GM23338 (cell line): ENCODE measurements around the gene BCL2. TPM values are rescaled to one million over a fixed set of nuclear protein-coding genes. Genes with fewer than 3 reads are reported as not detected.

ENCODE experiments used
- ATAC-seq: fragments of 200-7000 bp; cut with Tn5 transposase; 3 replicates; pipeline ENCODE4 v1.9.1; 2020
- DNase-seq: peaks from one replicate; pipeline ENCODE4 v3.0.0-alpha.2; 2015; ENCODE audit warnings: low spot score
- H2AFZ ChIP-seq: fragments of 200-600 bp; sonication (generic); 2 replicates; pipeline ENCODE4 v1.8.0; 2016; ENCODE audit warnings: antibody characterized with exemption, mild to moderate bottlenecking, moderate library complexity
- H3F3A ChIP-seq: fragments of 200-600 bp; sonication (generic); replicated peaks from 2 replicates; pipeline ENCODE4 v1.8.0; 2017; ENCODE audit warnings: antibody characterized with exemption, mixed run types, low read depth
- H3K27ac ChIP-seq: fragments of 200-600 bp; sonication (generic); 2 replicates; pipeline ENCODE4 v1.6.1; 2016; ENCODE audit warnings: low read depth
- H3K27me3 ChIP-seq: fragments of 200-600 bp; sonication (generic); 2 replicates; pipeline ENCODE4 v1.8.0; 2016; ENCODE audit warnings: mild to moderate bottlenecking, mixed run types, moderate library complexity; ENCODE audit not compliant: insufficient read depth
- H3K36me3 ChIP-seq: fragments of 200-600 bp; sonication (generic); 2 replicates; pipeline ENCODE4 v1.8.0; 2016; ENCODE audit warnings: mild to moderate bottlenecking; ENCODE audit not compliant: insufficient read depth
- H3K4me1 ChIP-seq: fragments of 200-600 bp; sonication (generic); 2 replicates; pipeline ENCODE4 v1.8.0; 2016; ENCODE audit warnings: mild to moderate bottlenecking, moderate library complexity; ENCODE audit not compliant: insufficient read depth
- H3K4me2 ChIP-seq: fragments of 200-600 bp; sonication (generic); 2 replicates; pipeline ENCODE4 v1.7.1; 2017; ENCODE audit warnings: mixed run types
- H3K4me3 ChIP-seq: fragments of 200-600 bp; sonication (generic); 2 replicates; pipeline ENCODE4 v1.6.1; 2016; ENCODE audit warnings: mixed run types
- H3K79me2 ChIP-seq: fragments of 200-600 bp; sonication (generic); replicated peaks from 2 replicates; pipeline ENCODE4 v1.8.0; 2017; ENCODE audit warnings: mild to moderate bottlenecking; ENCODE audit not compliant: insufficient read depth
- H3K9me2 ChIP-seq: fragments of 200-600 bp; sonication (generic); 2 replicates; pipeline ENCODE4 v1.8.0; 2017; ENCODE audit not compliant: insufficient read depth
- H4K20me1 ChIP-seq: fragments of 200-600 bp; sonication (generic); replicated peaks from 2 replicates; pipeline ENCODE4 v1.8.0; 2017; ENCODE audit warnings: mild to moderate bottlenecking; ENCODE audit not compliant: insufficient read depth
- H3K27ac Mint-ChIP-seq: 2 replicates; pipeline ENCODE4 v1.8.0; 2020; ENCODE audit warnings: inconsistent platforms, mild to moderate bottlenecking, moderate library complexity, mixed read lengths
- H3K27me3 Mint-ChIP-seq: 3 replicates; pipeline ENCODE4 v1.8.0; 2022; ENCODE audit warnings: low read depth, mild to moderate bottlenecking, moderate library complexity, mixed read lengths, inconsistent platforms; ENCODE audit not compliant: insufficient read depth, poor library complexity
- H3K36me3 Mint-ChIP-seq: 3 replicates; pipeline ENCODE4 v1.8.0; 2021; ENCODE audit warnings: low read depth, mild to moderate bottlenecking, inconsistent platforms, moderate library complexity, mixed read lengths
- H3K4me1 Mint-ChIP-seq: 3 replicates; pipeline ENCODE4 v1.8.0; 2020; ENCODE audit warnings: mild to moderate bottlenecking, inconsistent platforms, mixed read lengths
- H3K4me3 Mint-ChIP-seq: 3 replicates; pipeline ENCODE4 v1.8.0; 2021; ENCODE audit warnings: moderate library complexity, mild to moderate bottlenecking, inconsistent platforms, mixed read lengths
- H3K9me3 Mint-ChIP-seq: 3 replicates; pipeline ENCODE4 v1.8.0; 2020; ENCODE audit warnings: moderate library complexity, mild to moderate bottlenecking, inconsistent platforms, mixed read lengths
- CREB1 ChIP-seq: fragments of 250-450 bp; sonication (Bioruptor Pico); IDR thresholded peaks from 2 replicates; pipeline ENCODE4 v1.5.0; 2020; ENCODE audit warnings: low read depth, mild to moderate bottlenecking, moderate library complexity
- CTCF ChIP-seq, 2 experiments: fragments of 200-600 bp in 1 of 2; sonication (generic) in 1 of 2; conservative IDR thresholded peaks; 2 replicates each; pipeline versions ENCODE4 v1.5.1 to v1.6.1; 2016 to 2017; ENCODE audit warnings: antibody characterized with exemption in 2 of 2, low read depth in 2 of 2, mild to moderate bottlenecking in 2 of 2, moderate library complexity in 1 of 2
- EZH2 ChIP-seq: fragments of 200-600 bp; sonication (generic); IDR thresholded peaks from one replicate; pipeline ENCODE4 v1.8.0; 2017; ENCODE audit warnings: antibody characterized with exemption, mild to moderate bottlenecking, low read depth; ENCODE audit not compliant: unreplicated experiment
- EZH2phosphoT487 ChIP-seq: fragments of 200-600 bp; sonication (generic); IDR thresholded peaks from one replicate; pipeline ENCODE4 v1.8.1; 2018; ENCODE audit warnings: antibody characterized with exemption; ENCODE audit not compliant: unreplicated experiment
- JUNB ChIP-seq: IDR thresholded peaks from one replicate; pipeline ENCODE4 v1.6.1; 2016; ENCODE audit warnings: antibody characterized with exemption; ENCODE audit not compliant: unreplicated experiment
- NANOG ChIP-seq: IDR thresholded peaks from 2 replicates; pipeline ENCODE4 v1.6.1; 2016; ENCODE audit warnings: antibody characterized with exemption, borderline replicate concordance
- POLR2AphosphoS5 ChIP-seq: IDR thresholded peaks from 2 replicates; pipeline ENCODE4 v1.6.1; 2016; ENCODE audit warnings: antibody characterized with exemption, low read depth
- REST ChIP-seq: IDR thresholded peaks from one replicate; pipeline ENCODE4 v1.6.1; 2018; ENCODE audit warnings: antibody characterized with exemption; ENCODE audit not compliant: unreplicated experiment
- STAT1 ChIP-seq: IDR thresholded peaks from one replicate; pipeline ENCODE4 v1.6.1; 2016; ENCODE audit warnings: antibody characterized with exemption; ENCODE audit not compliant: unreplicated experiment
- ZNF114 ChIP-seq: fragments of 250-450 bp; sonication (Bioruptor Pico); IDR thresholded peaks from 2 replicates; pipeline ENCODE4 v1.5.0; 2020; ENCODE audit warnings: mild to moderate bottlenecking, moderate library complexity
- ZNF331 ChIP-seq: fragments of 250-450 bp; sonication (Bioruptor Pico); IDR thresholded peaks from 2 replicates; pipeline ENCODE4 v1.5.0; 2020; ENCODE audit warnings: low read depth, mild to moderate bottlenecking, moderate library complexity
- polyA plus RNA-seq: library from polyadenylated mRNA; unstranded; fragments of >200 nt; fragmentation: Nextera tagmentation; extraction: Ambion mirVana; gene quantifications from 2 replicates; pipeline ENCODE4 v1.2.1, GENCODE V29; 2016
- total RNA-seq: library from RNA; depleted of rRNA; stranded (reverse); fragments of >200 nt; shearing (Covaris generic); gene quantifications from 2 replicates; pipeline ENCODE4 v1.2.3, GENCODE V29; 2014
- TF ChIP-seq, protein P1 (sequence below): fragments of 250-450 bp; sonication (Bioruptor Pico); IDR thresholded peaks from 2 replicates; pipeline ENCODE4 v1.5.0; 2020; ENCODE audit warnings: mild to moderate bottlenecking, moderate library complexity
- TF ChIP-seq, protein P2 (sequence below): IDR thresholded peaks from 2 replicates; pipeline ENCODE4 v1.6.1; 2016; ENCODE audit warnings: antibody characterized with exemption

BCL2 gene
- total and polyA plus RNA-seq, 2 experiments from 2014 or later = 1.2 to 4.0 TPM

DNA sequence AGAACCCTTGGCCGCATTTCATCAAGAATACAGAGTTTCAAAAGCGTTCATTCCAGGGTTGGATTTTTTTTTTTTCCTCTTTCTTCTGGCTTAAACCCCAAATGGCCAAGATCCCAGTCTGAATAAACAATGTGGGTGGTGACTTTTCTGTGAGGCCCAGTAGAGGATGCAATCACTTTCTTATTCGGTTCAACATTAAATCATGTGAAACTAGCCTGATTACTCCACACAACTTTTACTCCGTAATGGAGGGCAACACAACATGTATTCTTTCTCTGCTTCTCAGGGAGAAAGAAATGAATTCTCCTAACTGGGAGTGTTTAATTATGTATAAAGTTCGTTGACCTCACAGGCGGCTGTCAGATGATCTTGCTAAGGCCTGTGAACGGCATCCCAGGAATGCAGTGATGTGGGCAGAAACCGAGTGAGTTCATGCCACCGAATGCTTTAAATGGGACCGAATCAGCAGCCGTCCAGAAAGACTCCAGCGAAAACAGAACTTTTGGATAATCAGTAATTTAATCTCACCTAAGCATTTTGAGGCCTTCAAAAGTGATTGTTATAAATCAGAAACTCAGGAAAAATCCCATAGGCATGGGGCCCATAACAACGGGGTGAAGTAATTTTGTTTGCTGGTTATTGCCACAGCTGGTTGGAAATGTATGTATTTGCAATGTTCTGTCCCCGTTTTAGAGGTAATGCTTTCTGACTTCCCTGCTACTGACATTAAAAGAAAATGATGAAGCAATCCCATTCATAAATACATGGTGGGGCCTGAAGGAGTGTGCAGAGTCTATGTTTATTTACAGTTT, 81.5 kb downstream of the BCL2 start:
- Mint-ChIP-seq H3K36me3 (no peaks in the 10 kb centered on the region), H3K4me3 (no peak overlapping the region), H3K27me3 (peaks cover 2% of the 10 kb centered on the region), H3K4me1 (peaks cover 27% of the 10 kb centered on the region), H3K9me3 (no peaks in the 10 kb centered on the region), H3K27ac (no peak overlapping the region)
- TF ChIP-seq STAT1 = no peak
- TF ChIP-seq EZH2phosphoT487 = no peak
- TF ChIP-seq NANOG = no peak
- TF ChIP-seq CREB1 (CRISPR knock-in tag) = no peak
- no peak for TF ChIP-seq CTCF (conservative IDR thresholded peaks at IDR 0.05; ENCODE audit: low read depth in 2 of 2)
- TF ChIP-seq, protein P1, sequence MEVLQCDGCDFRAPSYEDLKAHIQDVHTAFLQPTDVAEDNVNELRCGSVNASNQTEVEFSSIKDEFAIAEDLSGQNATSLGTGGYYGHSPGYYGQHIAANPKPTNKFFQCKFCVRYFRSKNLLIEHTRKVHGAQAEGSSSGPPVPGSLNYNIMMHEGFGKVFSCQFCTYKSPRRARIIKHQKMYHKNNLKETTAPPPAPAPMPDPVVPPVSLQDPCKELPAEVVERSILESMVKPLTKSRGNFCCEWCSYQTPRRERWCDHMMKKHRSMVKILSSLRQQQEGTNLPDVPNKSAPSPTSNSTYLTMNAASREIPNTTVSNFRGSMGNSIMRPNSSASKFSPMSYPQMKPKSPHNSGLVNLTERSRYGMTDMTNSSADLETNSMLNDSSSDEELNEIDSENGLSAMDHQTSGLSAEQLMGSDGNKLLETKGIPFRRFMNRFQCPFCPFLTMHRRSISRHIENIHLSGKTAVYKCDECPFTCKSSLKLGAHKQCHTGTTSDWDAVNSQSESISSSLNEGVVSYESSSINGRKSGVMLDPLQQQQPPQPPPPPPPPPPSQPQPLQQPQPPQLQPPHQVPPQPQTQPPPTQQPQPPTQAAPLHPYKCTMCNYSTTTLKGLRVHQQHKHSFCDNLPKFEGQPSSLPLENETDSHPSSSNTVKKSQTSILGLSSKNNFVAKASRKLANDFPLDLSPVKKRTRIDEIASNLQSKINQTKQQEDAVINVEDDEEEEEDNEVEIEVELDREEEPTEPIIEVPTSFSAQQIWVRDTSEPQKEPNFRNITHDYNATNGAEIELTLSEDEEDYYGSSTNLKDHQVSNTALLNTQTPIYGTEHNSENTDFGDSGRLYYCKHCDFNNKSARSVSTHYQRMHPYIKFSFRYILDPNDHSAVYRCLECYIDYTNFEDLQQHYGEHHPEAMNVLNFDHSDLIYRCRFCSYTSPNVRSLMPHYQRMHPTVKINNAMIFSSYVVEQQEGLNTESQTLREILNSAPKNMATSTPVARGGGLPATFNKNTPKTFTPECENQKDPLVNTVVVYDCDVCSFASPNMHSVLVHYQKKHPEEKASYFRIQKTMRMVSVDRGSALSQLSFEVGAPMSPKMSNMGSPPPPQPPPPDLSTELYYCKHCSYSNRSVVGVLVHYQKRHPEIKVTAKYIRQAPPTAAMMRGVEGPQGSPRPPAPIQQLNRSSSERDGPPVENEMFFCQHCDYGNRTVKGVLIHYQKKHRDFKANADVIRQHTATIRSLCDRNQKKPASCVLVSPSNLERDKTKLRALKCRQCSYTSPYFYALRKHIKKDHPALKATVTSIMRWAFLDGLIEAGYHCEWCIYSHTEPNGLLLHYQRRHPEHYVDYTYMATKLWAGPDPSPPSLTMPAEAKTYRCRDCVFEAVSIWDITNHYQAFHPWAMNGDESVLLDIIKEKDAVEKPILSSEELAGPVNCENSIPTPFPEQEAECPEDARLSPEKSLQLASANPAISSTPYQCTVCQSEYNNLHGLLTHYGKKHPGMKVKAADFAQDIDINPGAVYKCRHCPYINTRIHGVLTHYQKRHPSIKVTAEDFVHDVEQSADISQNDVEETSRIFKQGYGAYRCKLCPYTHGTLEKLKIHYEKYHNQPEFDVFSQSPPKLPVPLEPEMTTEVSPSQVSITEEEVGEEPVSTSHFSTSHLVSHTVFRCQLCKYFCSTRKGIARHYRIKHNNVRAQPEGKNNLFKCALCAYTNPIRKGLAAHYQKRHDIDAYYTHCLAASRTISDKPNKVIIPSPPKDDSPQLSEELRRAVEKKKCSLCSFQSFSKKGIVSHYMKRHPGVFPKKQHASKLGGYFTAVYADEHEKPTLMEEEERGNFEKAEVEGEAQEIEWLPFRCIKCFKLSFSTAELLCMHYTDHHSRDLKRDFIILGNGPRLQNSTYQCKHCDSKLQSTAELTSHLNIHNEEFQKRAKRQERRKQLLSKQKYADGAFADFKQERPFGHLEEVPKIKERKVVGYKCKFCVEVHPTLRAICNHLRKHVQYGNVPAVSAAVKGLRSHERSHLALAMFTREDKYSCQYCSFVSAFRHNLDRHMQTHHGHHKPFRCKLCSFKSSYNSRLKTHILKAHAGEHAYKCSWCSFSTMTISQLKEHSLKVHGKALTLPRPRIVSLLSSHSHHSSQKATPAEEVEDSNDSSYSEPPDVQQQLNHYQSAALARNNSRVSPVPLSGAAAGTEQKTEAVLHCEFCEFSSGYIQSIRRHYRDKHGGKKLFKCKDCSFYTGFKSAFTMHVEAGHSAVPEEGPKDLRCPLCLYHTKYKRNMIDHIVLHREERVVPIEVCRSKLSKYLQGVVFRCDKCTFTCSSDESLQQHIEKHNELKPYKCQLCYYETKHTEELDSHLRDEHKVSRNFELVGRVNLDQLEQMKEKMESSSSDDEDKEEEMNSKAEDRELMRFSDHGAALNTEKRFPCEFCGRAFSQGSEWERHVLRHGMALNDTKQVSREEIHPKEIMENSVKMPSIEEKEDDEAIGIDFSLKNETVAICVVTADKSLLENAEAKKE (CRISPR knock-in tag) = no peak
- TF ChIP-seq ZNF114 = no peak
- no peak for TF ChIP-seq POLR2AphosphoS5
- TF ChIP-seq, protein P2, sequence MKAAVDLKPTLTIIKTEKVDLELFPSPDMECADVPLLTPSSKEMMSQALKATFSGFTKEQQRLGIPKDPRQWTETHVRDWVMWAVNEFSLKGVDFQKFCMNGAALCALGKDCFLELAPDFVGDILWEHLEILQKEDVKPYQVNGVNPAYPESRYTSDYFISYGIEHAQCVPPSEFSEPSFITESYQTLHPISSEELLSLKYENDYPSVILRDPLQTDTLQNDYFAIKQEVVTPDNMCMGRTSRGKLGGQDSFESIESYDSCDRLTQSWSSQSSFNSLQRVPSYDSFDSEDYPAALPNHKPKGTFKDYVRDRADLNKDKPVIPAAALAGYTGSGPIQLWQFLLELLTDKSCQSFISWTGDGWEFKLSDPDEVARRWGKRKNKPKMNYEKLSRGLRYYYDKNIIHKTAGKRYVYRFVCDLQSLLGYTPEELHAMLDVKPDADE = no peak
- TF ChIP-seq REST = no peak
- TF ChIP-seq ZNF331 (CRISPR knock-in tag) = no peak
- no peak for TF ChIP-seq JUNB
- no peak for TF ChIP-seq EZH2
- no peaks in the 10 kb centered on the region for H4K20me1 ChIP-seq
- peak overlapping the region; percentile 63 for H3K27ac ChIP-seq
- H2AFZ ChIP-seq = no peak overlapping the region
- H3K9me2 ChIP-seq = no peaks in the 10 kb centered on the region
- no peaks in the 10 kb centered on the region for H3K27me3 ChIP-seq
- H3K4me1 ChIP-seq = peaks cover 25% of the 10 kb centered on the region
- H3K4me3 ChIP-seq = no peak overlapping the region
- H3K79me2 ChIP-seq = no peaks in the 10 kb centered on the region
- no peaks in the 10 kb centered on the region for H3K36me3 ChIP-seq
- peak; percentile 77 for DNase-seq
- peak; percentile 85 for ATAC-seq
- peak overlapping the region; percentile 35 for H3K4me2 ChIP-seq
- H3F3A ChIP-seq = no peaks in the 10 kb centered on the region
